GM12801 (cell line): ENCODE measurements around the gene IL22RA1.

ENCODE experiments used
- TF ChIP-seq, protein P1 (sequence below): IDR thresholded peaks from one replicate; pipeline ENCODE4 v1.5.1; 2011; ENCODE audit warnings: control low read depth; ENCODE audit not compliant: insufficient read length; ENCODE audit errors: extremely low read depth

Gene IL22RA1

DNA sequence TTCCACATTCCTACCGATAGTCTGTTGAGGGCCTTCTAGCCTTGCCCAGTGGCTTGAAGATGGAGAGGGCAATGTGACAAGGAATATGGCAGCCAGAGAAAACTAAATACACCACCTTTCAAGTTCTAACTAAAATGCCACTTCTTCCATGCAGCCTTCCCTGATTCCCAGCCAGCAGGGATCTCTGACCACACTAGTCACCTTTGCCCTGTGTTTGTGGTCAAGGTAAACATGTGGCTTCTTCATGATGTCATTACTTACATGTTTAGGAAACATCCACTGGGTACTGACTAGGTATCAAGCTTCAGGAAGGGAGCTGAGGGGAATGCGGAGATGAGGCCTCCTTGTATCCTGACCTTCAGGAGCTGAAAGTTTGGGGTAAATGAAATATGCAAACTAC lies 22.6 kb upstream of the IL22RA1 start:
- TF ChIP-seq, protein P1, sequence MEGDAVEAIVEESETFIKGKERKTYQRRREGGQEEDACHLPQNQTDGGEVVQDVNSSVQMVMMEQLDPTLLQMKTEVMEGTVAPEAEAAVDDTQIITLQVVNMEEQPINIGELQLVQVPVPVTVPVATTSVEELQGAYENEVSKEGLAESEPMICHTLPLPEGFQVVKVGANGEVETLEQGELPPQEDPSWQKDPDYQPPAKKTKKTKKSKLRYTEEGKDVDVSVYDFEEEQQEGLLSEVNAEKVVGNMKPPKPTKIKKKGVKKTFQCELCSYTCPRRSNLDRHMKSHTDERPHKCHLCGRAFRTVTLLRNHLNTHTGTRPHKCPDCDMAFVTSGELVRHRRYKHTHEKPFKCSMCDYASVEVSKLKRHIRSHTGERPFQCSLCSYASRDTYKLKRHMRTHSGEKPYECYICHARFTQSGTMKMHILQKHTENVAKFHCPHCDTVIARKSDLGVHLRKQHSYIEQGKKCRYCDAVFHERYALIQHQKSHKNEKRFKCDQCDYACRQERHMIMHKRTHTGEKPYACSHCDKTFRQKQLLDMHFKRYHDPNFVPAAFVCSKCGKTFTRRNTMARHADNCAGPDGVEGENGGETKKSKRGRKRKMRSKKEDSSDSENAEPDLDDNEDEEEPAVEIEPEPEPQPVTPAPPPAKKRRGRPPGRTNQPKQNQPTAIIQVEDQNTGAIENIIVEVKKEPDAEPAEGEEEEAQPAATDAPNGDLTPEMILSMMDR = no peak

DNA sequence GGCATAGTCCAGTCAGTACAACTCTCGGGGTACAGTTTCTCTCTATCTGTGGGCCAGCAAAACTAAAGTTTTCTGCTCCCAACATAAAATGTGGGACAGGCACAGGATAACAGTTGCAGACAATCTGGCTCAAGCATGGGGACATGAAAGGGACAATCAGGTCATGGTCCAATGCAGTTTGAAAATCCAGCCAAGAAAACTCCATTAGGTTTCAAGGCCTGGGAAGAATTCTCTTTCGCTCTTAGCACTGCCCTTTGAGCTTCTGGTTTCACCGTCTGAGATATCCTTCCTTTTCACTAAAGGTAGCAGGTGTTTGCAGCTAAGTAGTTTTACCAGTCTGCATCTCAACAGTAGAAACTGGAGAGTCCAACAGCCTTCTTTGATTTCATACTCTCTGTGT lies 21.1 kb upstream of the IL22RA1 start:
- TF ChIP-seq, protein P1 = no peak

DNA sequence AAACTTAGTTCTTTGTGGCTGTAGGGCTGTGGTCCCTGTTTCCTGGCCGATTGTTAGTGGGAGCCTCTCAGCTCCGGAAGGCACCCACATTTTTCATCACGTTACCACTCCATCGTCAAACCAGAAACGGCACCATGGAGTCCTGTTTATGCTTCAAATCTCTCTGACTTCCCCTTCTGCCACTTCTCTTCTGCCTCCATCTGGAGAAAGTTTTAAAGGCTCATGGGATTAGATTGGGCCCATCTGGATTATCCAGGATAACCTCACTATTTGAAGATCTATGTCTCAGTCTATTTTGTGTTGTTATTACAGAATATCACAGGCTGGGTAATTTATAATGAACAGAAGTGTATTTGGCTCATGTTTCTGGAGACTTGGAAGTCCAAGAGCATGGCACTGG lies 19.3 kb upstream of the IL22RA1 start:
- TF ChIP-seq, protein P1 = no peak

DNA sequence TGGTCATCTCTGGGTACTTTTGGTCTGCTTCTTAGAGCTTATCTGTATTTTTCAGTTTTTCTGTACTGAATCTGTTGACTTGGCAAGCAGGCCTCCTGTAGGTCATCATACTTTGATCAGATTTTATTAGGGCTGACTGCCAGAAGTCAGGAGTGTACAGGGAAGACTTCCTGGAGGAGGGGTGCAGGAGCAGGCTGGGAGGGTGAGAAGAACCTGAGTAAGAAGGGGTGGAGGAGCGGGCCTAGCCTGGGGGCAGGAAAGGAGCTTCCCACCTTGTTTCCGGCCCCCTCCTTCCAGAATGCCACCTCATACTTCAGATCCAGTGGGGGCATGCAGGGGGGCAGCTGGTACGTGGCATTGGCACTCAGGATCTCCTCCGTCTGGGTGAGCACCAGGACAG lies 18.3 kb upstream of the IL22RA1 start:
- TF ChIP-seq, protein P1 = no peak

DNA sequence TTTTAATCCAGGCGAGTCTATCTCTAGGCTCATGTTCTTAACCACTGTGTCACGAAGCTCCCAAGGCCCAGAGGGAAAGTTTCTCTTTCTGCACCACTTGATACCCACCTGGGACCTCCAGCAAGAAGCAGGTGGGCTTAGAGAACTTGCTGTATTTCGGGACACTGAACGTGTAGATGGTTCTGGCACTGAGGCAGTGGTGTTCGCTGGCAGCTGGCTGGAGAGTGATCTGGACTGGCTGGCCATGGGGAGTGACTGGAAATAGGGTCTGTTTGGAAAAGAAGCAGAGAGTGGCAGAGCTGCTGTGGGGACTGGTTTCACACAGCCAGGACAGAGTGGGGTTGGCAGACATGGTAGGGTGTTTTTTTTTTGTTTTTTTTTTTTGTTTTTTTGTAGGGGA lies 16.4 kb upstream of the IL22RA1 start:
- TF ChIP-seq, protein P1 = no peak

DNA sequence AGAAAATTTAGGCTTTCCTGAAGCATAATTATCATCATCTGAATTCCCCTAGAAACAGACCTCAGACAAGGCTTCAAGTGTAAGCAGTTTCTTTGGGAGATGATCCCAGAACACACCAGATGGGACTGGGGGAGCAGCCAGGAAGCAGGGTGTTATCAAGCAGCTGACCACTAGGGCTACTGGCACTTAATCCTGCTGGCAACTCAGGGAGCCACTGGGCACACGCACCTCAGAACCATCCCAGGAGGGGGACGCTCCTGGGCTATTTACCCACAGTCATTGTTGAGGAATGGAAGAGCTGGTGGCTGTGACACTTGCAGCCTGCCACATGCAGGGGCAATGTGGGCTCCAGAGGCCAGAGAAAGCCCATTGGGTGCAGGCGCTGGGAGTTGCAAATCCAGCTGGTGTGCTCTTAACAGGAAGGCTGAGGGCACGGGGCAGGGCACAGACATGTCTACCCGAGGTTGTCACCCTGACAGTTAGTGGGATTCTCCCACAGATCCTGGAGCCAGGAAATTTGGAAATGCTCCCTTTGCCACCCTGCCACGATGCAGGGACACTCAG lies 15.1 kb upstream of the IL22RA1 start:
- TF ChIP-seq, protein P1 = no peak

DNA sequence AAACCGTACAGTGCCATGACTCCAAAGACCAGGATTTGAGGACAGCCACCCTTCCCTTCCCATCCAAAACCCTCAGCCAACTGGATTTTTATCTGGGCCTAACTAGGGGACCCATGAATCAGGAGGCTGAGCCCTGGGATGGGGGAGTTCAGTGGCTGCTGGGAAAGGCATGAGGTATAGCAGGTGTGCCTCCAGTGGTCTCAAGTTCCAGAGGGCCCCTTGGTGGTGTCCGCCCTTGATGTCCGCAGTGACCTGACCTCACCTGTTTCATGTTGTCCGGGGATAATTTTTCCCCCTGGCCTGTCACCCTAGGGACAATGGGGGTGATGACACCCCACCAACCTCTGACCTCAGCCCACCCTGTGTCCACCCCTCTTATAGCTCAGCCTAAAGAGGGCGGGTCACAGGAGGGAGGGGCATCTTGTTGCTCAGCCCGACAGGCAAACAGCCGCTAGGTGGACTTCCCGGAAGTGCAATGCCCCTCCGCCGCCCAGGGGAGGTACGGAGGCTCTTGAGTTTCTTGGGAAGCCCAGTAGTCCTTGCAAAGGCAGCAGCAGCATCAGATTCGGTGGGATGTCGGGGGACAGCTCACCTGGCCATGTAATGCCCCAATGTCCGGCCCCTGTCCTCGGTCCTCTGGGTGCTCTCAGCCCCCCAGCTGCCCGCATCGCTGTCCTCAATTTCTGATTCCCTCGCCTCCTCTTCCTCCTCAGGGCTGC lies 13.8 kb upstream of the IL22RA1 start:
- TF ChIP-seq, protein P1 = no peak
